A673 (cell line): ENCODE data around the gene MGMT.

Experiments
- CTCF ChIP-seq: fragments of 300-800, 200-600 bp; sonication (generic); conservative IDR thresholded peaks from 2 replicates; pipeline ENCODE4 v1.5.1; 2017; ENCODE audit warnings: low read depth, mild to moderate bottlenecking, antibody characterized with exemption, low read length, moderate library complexity, mixed read lengths
- EZH2 ChIP-seq: fragments of 200-600 bp; sonication (generic); IDR thresholded peaks from 2 replicates; pipeline ENCODE4 v1.6.1; 2017; ENCODE audit warnings: borderline replicate concordance, low read depth, mild to moderate bottlenecking, mixed read lengths, antibody characterized with exemption, low read length; ENCODE audit not compliant: poor library complexity, severe bottlenecking

GRCh38 chr10:129522041-129522585 lies 55.1 kb downstream of the MGMT start:
- TF ChIP-seq CTCF (no peak), EZH2 (no peak)
